Liver (tissue), 9 donors: ENCODE data around the gene DIO2. TPM values are rescaled to one million over a fixed set of nuclear protein-coding genes. Genes with fewer than 3 reads are reported as not detected.

ENCODE experiments used
- DNase-seq: peaks from one replicate; pipeline ENCODE4 v3.0.0-alpha.2; 2017; ENCODE audit warnings: low spot score
- H3K27ac ChIP-seq, 2 donors: one replicate each; pipeline ENCODE4 v1.7.0; 2013; ENCODE audit warnings: inconsistent platforms in 2 of 2, low read length in 2 of 2, control low read depth in 1 of 2, low read depth in 1 of 2, mild to moderate bottlenecking in 1 of 2
- H3K27me3 ChIP-seq, 4 donors: one replicate each; pipeline versions ENCODE4 v1.6.1 to v1.7.0; 2013; ENCODE audit warnings: low read length in 3 of 4, inconsistent platforms in 1 of 4, mild to moderate bottlenecking in 1 of 4, moderate library complexity in 1 of 4; ENCODE audit not compliant: control insufficient read depth in 4 of 4, insufficient read depth in 4 of 4
- H3K36me3 ChIP-seq, 4 donors: one replicate each; pipeline versions ENCODE4 v1.6.1 to v1.7.0; 2013; ENCODE audit warnings: low read length in 3 of 4, mild to moderate bottlenecking in 3 of 4, low read depth in 1 of 4, moderate library complexity in 1 of 4; ENCODE audit not compliant: control insufficient read depth in 4 of 4, insufficient read depth in 3 of 4
- H3K4me1 ChIP-seq, 4 donors: one replicate each; pipeline versions ENCODE4 v1.6.1 to v1.7.0; 2013; ENCODE audit warnings: low read length in 3 of 4, mild to moderate bottlenecking in 3 of 4, moderate library complexity in 1 of 4; ENCODE audit not compliant: control insufficient read depth in 4 of 4, insufficient read depth in 4 of 4
- H3K4me3 ChIP-seq, 3 donors: one replicate each; pipeline versions ENCODE4 v1.6.1 to v1.7.0; 2013; ENCODE audit warnings: low read length in 3 of 3, control low read depth in 1 of 3, low read depth in 1 of 3, mild to moderate bottlenecking in 1 of 3
- H3K9ac ChIP-seq, 2 donors: one replicate each; pipeline ENCODE4 v1.7.0; 2013; ENCODE audit warnings: low read length in 2 of 2, mild to moderate bottlenecking in 2 of 2, moderate library complexity in 2 of 2, control low read depth in 1 of 2, low read depth in 1 of 2
- H3K9me3 ChIP-seq, 4 donors: one replicate each; pipeline versions ENCODE4 v1.6.1 to v1.7.0; 2013; ENCODE audit warnings: low read length in 3 of 4; ENCODE audit not compliant: control insufficient read depth in 4 of 4
- ATF3 ChIP-seq: IDR thresholded peaks from 2 replicates; pipeline ENCODE4 v1.6.1; 2016; ENCODE audit warnings: antibody characterized with exemption
- CTCF ChIP-seq: fragments of 150-350 bp; IDR thresholded peaks from 2 replicates; pipeline ENCODE4 v1.5.1; 2017; ENCODE audit warnings: improper control_type of control experiment, low read depth, low read length; ENCODE audit not compliant: missing input control
- EGR1 ChIP-seq, 2 donors: IDR thresholded peaks; 2 replicates each; pipeline ENCODE4 v1.6.1; 2016 to 2018; ENCODE audit warnings: antibody characterized with exemption in 2 of 2, low read depth in 2 of 2
- FOXA1 ChIP-seq: IDR thresholded peaks from 2 replicates; pipeline ENCODE4 v1.6.1; 2016; ENCODE audit warnings: antibody characterized with exemption
- FOXA2 ChIP-seq: IDR thresholded peaks from 2 replicates; pipeline ENCODE4 v1.6.1; 2016; ENCODE audit warnings: antibody characterized with exemption
- GABPA ChIP-seq, 2 donors: IDR thresholded peaks in 1 of 2; conservative IDR thresholded peaks in 1 of 2; 2 replicates each; pipeline ENCODE4 v1.6.1; 2016; ENCODE audit warnings: antibody characterized with exemption in 2 of 2, mild to moderate bottlenecking in 1 of 2, moderate library complexity in 1 of 2
- HNF4G ChIP-seq: IDR thresholded peaks from 2 replicates; pipeline ENCODE4 v1.6.1; 2016; ENCODE audit warnings: antibody characterized with exemption
- JUND ChIP-seq, 2 donors: IDR thresholded peaks; 2 replicates each; pipeline ENCODE4 v1.6.1; 2016; ENCODE audit warnings: antibody characterized with exemption in 2 of 2
- MAX ChIP-seq: IDR thresholded peaks from 2 replicates; pipeline ENCODE4 v1.6.1; 2016; ENCODE audit warnings: antibody characterized with exemption
- NR2F2 ChIP-seq: IDR thresholded peaks from 2 replicates; pipeline ENCODE4 v1.6.1; 2016; ENCODE audit warnings: antibody characterized with exemption
- RAD21 ChIP-seq, 2 donors: IDR thresholded peaks; 2 replicates each; pipeline ENCODE4 v1.6.1; 2016; ENCODE audit warnings: antibody characterized with exemption in 2 of 2, mild to moderate bottlenecking in 2 of 2
- REST ChIP-seq: IDR thresholded peaks from 2 replicates; pipeline ENCODE4 v1.6.1; 2016; ENCODE audit warnings: antibody characterized with exemption, mild to moderate bottlenecking
- RXRA ChIP-seq, 2 donors: IDR thresholded peaks; 2 replicates each; pipeline ENCODE4 v1.6.1; 2017 to 2018; ENCODE audit warnings: antibody characterized with exemption in 2 of 2, mild to moderate bottlenecking in 1 of 2
- SP1 ChIP-seq: IDR thresholded peaks from 2 replicates; pipeline ENCODE4 v1.6.1; 2018; ENCODE audit warnings: antibody characterized with exemption, mild to moderate bottlenecking
- TAF1 ChIP-seq: conservative IDR thresholded peaks from 2 replicates; pipeline ENCODE4 v1.6.1; 2016; ENCODE audit warnings: antibody characterized with exemption, mild to moderate bottlenecking
- YY1 ChIP-seq: IDR thresholded peaks from 2 replicates; pipeline ENCODE4 v1.6.1; 2016; ENCODE audit warnings: antibody characterized with exemption, mild to moderate bottlenecking
- ZBTB33 ChIP-seq: IDR thresholded peaks from 2 replicates; pipeline ENCODE4 v1.6.1; 2016; ENCODE audit warnings: antibody characterized with exemption
- WGBS: extraction: QIAGEN DNeasy Blood & Tissue Kit; methylation state at CpG from one replicate; pipeline ENCODE4 v1.1.7; 2013; 5-methylcytosine and 5-hydroxymethylcytosine counted together
- polyA plus RNA-seq, 2 donors: library from polyadenylated mRNA; stranded (reverse) in 1 of 2; unstranded in 1 of 2; fragments of 200-250 nt in 1 of 2; fragments of >200 nt in 1 of 2; fragmentation: Nextera tagmentation in 1 of 2; extraction: Ambion mirVana in 1 of 2; gene quantifications; one replicate each; pipeline versions ENCODE4 v1.2.1 to v1.2.3, GENCODE V29; 2013 to 2015
- total RNA-seq, 2 donors: library from RNA; depleted of rRNA; stranded (reverse); fragments of >200 nt; gene quantifications; one replicate each; pipeline ENCODE4 v1.2.3, GENCODE V29; 2014
- donor health status: healthy.
- donor health status: healthy.
- donor health status: healthy.
- donor health status: healthy.
- donor health status: healthy.

DIO2 gene
- total and polyA plus RNA-seq, 4 donors, result under 0.01 to 0.23 (median 0.02) TPM; not detected in 1

- Histone ChIP-seq H3K36me3 (no peaks in the 10 kb centered on the region), H3K4me1 (peaks cover 0 to 3% (median 0%) of the 10 kb centered on the region in 4 donors), H3K27me3 (no peaks in the 10 kb centered on the region), H3K27ac (no peak overlapping the region), H3K9me3 (no peaks in the 10 kb centered on the region), H3K4me3 (no peak overlapping the region), H3K9ac (no peak overlapping the region)
- 42% methylated on average over 1 of the region's 1 CpG for WGBS
- no peak for TF ChIP-seq EGR1 (IDR thresholded peaks at IDR 0.05; ENCODE audit: low read depth in 2 of 2)
- no peak for TF ChIP-seq TAF1
- no peak for TF ChIP-seq YY1
- no peak for TF ChIP-seq SP1
- no peak for TF ChIP-seq MAX
- no peak for TF ChIP-seq RAD21 (IDR thresholded peaks at IDR 0.05)
- TF ChIP-seq FOXA1, result no peak
- no peak for TF ChIP-seq NR2F2
- no peak for TF ChIP-seq JUND (IDR thresholded peaks at IDR 0.05)
- no peak for TF ChIP-seq FOXA2
- no peak for TF ChIP-seq CTCF
- no peak for TF ChIP-seq HNF4G
- TF ChIP-seq ZBTB33, result no peak
- TF ChIP-seq REST, result no peak
- no peak for DNase-seq
These were observed 2.8 kb downstream of the DIO2 start for GRCh38 chr14:80208461-80208860.

GRCh38 chr14:80206351-80207080, 4.8 kb downstream of the DIO2 start:
- DNase-seq, result no peak
- no peaks in the 10 kb centered on the region for H3K9me3 ChIP-seq
- TF ChIP-seq YY1 (no peak), ATF3 (no peak), NR2F2 (no peak), HNF4G (no peak), ZBTB33 (no peak), RAD21 (IDR thresholded peaks at IDR 0.05) (no peak), REST (no peak), GABPA (IDR thresholded peaks at IDR 0.05 in 1 of 2, conservative IDR thresholded peaks at IDR 0.05 in 1 of 2) (no peak), FOXA1 (no peak), RXRA (IDR thresholded peaks at IDR 0.05) (no peak)
- no peak overlapping the region for H3K4me3 ChIP-seq
- WGBS, result 70% methylated on average over 8 of the region's 8 CpGs
- no peaks in the 10 kb centered on the region for H3K27me3 ChIP-seq
- no peak overlapping the region for H3K27ac ChIP-seq
- no peak overlapping the region for H3K9ac ChIP-seq
- H3K4me1 ChIP-seq, result no peaks in the 10 kb centered on the region
- H3K36me3 ChIP-seq, result no peaks in the 10 kb centered on the region
